Smooth muscle cell (in vitro differentiated cells): ENCODE measurements around the gene MRPL37. TPM values are rescaled to one million over a fixed set of nuclear protein-coding genes. Genes with fewer than 3 reads are reported as not detected.

Source experiments
- DNase-seq: peaks from one replicate; lab custom pipeline; 2025; ENCODE audit not compliant: unreplicated experiment; lab: John Stamatoyannopoulos, UW
- H2AFZ ChIP-seq: fragments of 200-600 bp; sonication (generic); 2 replicates; pipeline ENCODE4 v1.6.0; 2016; ENCODE audit warnings: antibody characterized with exemption, low read depth, mild to moderate bottlenecking
- H3F3A ChIP-seq: fragments of 200-600 bp; sonication (generic); 2 replicates; pipeline ENCODE4 v1.6.0; 2017; ENCODE audit warnings: antibody characterized with exemption, low read depth
- H3K27ac ChIP-seq: fragments of 200-600 bp; sonication (generic); 2 replicates; pipeline ENCODE4 v1.5.1; 2016; ENCODE audit warnings: low read depth, mild to moderate bottlenecking
- H3K27me3 ChIP-seq: fragments of 200-600 bp; sonication (generic); 2 replicates; pipeline ENCODE4 v1.6.1; 2016; ENCODE audit warnings: low read depth, mild to moderate bottlenecking
- H3K36me3 ChIP-seq: fragments of 200-600 bp; sonication (generic); 2 replicates; pipeline ENCODE4 v1.5.1; 2016; ENCODE audit warnings: low read depth
- H3K4me1 ChIP-seq: fragments of 200-600 bp; sonication (generic); 2 replicates; pipeline ENCODE4 v1.5.1; 2016; ENCODE audit warnings: low read depth
- H3K4me2 ChIP-seq: fragments of 200-600 bp; sonication (generic); 2 replicates; pipeline ENCODE4 v1.6.0; 2016; ENCODE audit warnings: mild to moderate bottlenecking
- H3K4me3 ChIP-seq: fragments of 200-600 bp; sonication (generic); 2 replicates; pipeline ENCODE4 v1.5.1; 2016; ENCODE audit warnings: mild to moderate bottlenecking
- H3K79me2 ChIP-seq: fragments of 200-600 bp; sonication (generic); 2 replicates; pipeline ENCODE4 v1.6.0; 2016; ENCODE audit warnings: low read depth, mild to moderate bottlenecking
- H3K9ac ChIP-seq: fragments of 200-600 bp; sonication (generic); 2 replicates; pipeline ENCODE4 v1.6.0; 2016; ENCODE audit warnings: low read depth
- H3K9me3 ChIP-seq: fragments of 200-600 bp; sonication (generic); replicated peaks from 2 replicates; pipeline ENCODE4 v1.5.1; 2016; ENCODE audit warnings: low read depth
- H4K20me1 ChIP-seq: fragments of 200-600 bp; sonication (generic); 2 replicates; pipeline ENCODE4 v1.6.0; 2016; ENCODE audit warnings: low read depth
- CTCF ChIP-seq: fragments of 200-600 bp; sonication (generic); IDR thresholded peaks from 2 replicates; pipeline ENCODE4 v1.5.1; 2017; ENCODE audit warnings: borderline replicate concordance, mild to moderate bottlenecking, antibody characterized with exemption; ENCODE audit not compliant: insufficient read depth, poor library complexity, severe bottlenecking
- WGBS: methylation state at CpG from one replicate; pipeline ENCODE4 v1.1.7; 2016; ENCODE audit warnings: low lambda C conversion rate; 5-methylcytosine and 5-hydroxymethylcytosine counted together
- polyA plus RNA-seq: library from polyadenylated mRNA; unstranded; fragments of >200 nt; fragmentation: Nextera tagmentation; extraction: Ambion mirVana; gene quantifications from 2 replicates; pipeline ENCODE4 v1.2.1, GENCODE V29; 2016
- total RNA-seq: library from RNA; depleted of rRNA; stranded (reverse); fragments of >200 nt; gene quantifications from 2 replicates; pipeline ENCODE4 v1.2.3, GENCODE V29; 2014

Gene MRPL37
- total and polyA plus RNA-seq, 2 experiments from 2014 or later: 85.5 to 96.4 TPM

GRCh38 chr1:54173681-54174080, 26.3 kb upstream of the MRPL37 start:
- no peak overlapping the region for H3K27ac ChIP-seq
- no peak for TF ChIP-seq CTCF
- no peaks in the 10 kb centered on the region for H3K36me3 ChIP-seq
- no peaks in the 10 kb centered on the region for H3K79me2 ChIP-seq
- H3K4me2 ChIP-seq: no peak overlapping the region
- H2AFZ ChIP-seq: no peak overlapping the region
- H3K9ac ChIP-seq: no peak overlapping the region
- 90% methylated on average over 9 of the region's 9 CpGs for WGBS
- no peaks in the 10 kb centered on the region for H3K9me3 ChIP-seq
- no peaks in the 10 kb centered on the region for H3K27me3 ChIP-seq
- no peak overlapping the region for H3K4me3 ChIP-seq
- H3K4me1 ChIP-seq: no peaks in the 10 kb centered on the region
- no peaks in the 10 kb centered on the region for H4K20me1 ChIP-seq
- H3F3A ChIP-seq: no peaks in the 10 kb centered on the region
- no peak for DNase-seq

- H4K20me1 ChIP-seq: no peaks in the 10 kb centered on the region
- H2AFZ ChIP-seq: no peak overlapping the region
- no peaks in the 10 kb centered on the region for H3K27me3 ChIP-seq
- no peaks in the 10 kb centered on the region for H3K4me1 ChIP-seq
- H3K9me3 ChIP-seq: no peaks in the 10 kb centered on the region
- no peak overlapping the region for H3K4me2 ChIP-seq
- H3K9ac ChIP-seq: no peak overlapping the region
- no peaks in the 10 kb centered on the region for H3K79me2 ChIP-seq
- no peak overlapping the region for H3K4me3 ChIP-seq
- H3K27ac ChIP-seq: no peak overlapping the region
- H3K36me3 ChIP-seq: no peaks in the 10 kb centered on the region
- no peaks in the 10 kb centered on the region for H3F3A ChIP-seq
- no peak for DNase-seq
- 96% methylated on average over 4 of the region's 4 CpGs for WGBS
- no peak for TF ChIP-seq CTCF
Measured at GRCh38 chr1:54174106-54174505, 25.9 kb upstream of the MRPL37 start.

- no peak for TF ChIP-seq CTCF
- no peaks in the 10 kb centered on the region for H3K9me3 ChIP-seq
- WGBS: 87% methylated on average over 6 of the region's 6 CpGs
- no peak for DNase-seq
- H3K4me3 ChIP-seq: no peak overlapping the region
- no peaks in the 10 kb centered on the region for H3K27me3 ChIP-seq
- no peak overlapping the region for H3K4me2 ChIP-seq
- no peaks in the 10 kb centered on the region for H3F3A ChIP-seq
- no peak overlapping the region for H3K9ac ChIP-seq
- no peaks in the 10 kb centered on the region for H3K4me1 ChIP-seq
- no peaks in the 10 kb centered on the region for H4K20me1 ChIP-seq
- no peaks in the 10 kb centered on the region for H3K36me3 ChIP-seq
- no peak overlapping the region for H2AFZ ChIP-seq
- H3K79me2 ChIP-seq: no peaks in the 10 kb centered on the region
- H3K27ac ChIP-seq: no peak overlapping the region
Measured at GRCh38 chr1:54176621-54177327, 23.2 kb upstream of the MRPL37 start.

GRCh38 chr1:54177726-54178125, 22.2 kb upstream of the MRPL37 start:
- H3K9me3 ChIP-seq: no peaks in the 10 kb centered on the region
- WGBS: 94% methylated on average over 8 of the region's 8 CpGs
- no peaks in the 10 kb centered on the region for H4K20me1 ChIP-seq
- no peak overlapping the region for H2AFZ ChIP-seq
- no peak overlapping the region for H3K4me3 ChIP-seq
- H3K4me2 ChIP-seq: no peak overlapping the region
- no peaks in the 10 kb centered on the region for H3F3A ChIP-seq
- H3K27ac ChIP-seq: no peak overlapping the region
- no peaks in the 10 kb centered on the region for H3K36me3 ChIP-seq
- H3K9ac ChIP-seq: no peak overlapping the region
- H3K27me3 ChIP-seq: no peaks in the 10 kb centered on the region
- no peaks in the 10 kb centered on the region for H3K79me2 ChIP-seq
- TF ChIP-seq CTCF: no peak
- no peaks in the 10 kb centered on the region for H3K4me1 ChIP-seq
- DNase-seq: no peak
